Uterus (tissue), 4 donors: ENCODE results near the gene RNF14. TPM values are rescaled to one million over a fixed set of nuclear protein-coding genes. Genes with fewer than 3 reads are reported as not detected.

ENCODE experiments used
- DNase-seq, 2 donors: peaks; one replicate each; pipeline ENCODE4 v3.0.0-alpha.2; 2019 to 2020
- H3K27ac ChIP-seq, 2 donors: fragments of 200-600 bp; sonication (generic); 1 replicate in 1 of 2; 2 replicates in 1 of 2; pipeline ENCODE4 v1.5.1; 2016 to 2018
- H3K27me3 ChIP-seq, 2 donors: fragments of 200-600 bp; sonication (generic); one replicate each; pipeline ENCODE4 v1.5.1; 2018 to 2019; ENCODE audit warnings: control low read depth in 1 of 2
- H3K36me3 ChIP-seq, 2 donors: fragments of 200-600 bp; sonication (generic); one replicate each; pipeline ENCODE4 v1.5.1; 2019; ENCODE audit warnings: control low read depth in 1 of 2
- H3K4me1 ChIP-seq, 2 donors: fragments of 200-600 bp; sonication (generic); one replicate each; pipeline ENCODE4 v1.5.1; 2018 to 2019; ENCODE audit warnings: control low read depth in 1 of 2
- H3K4me3 ChIP-seq, 2 donors: fragments of 200-600 bp; sonication (generic); 1 replicate in 1 of 2; 2 replicates in 1 of 2; pipeline ENCODE4 v1.5.1; 2018 to 2019; ENCODE audit warnings: mild to moderate bottlenecking in 1 of 2
- H3K9me3 ChIP-seq, 2 donors: fragments of 200-600 bp; sonication (generic); one replicate each; pipeline ENCODE4 v1.5.1; 2019; ENCODE audit warnings: control low read depth in 1 of 2
- POLR2A ChIP-seq, 2 donors: fragments of 450-650 bp; IDR thresholded peaks; one replicate each; pipeline ENCODE4 v1.6.1; 2016; ENCODE audit warnings: antibody characterized with exemption in 2 of 2, mild to moderate bottlenecking in 1 of 2, moderate library complexity in 1 of 2
- intact Hi-C: fragments of 100-400 bp; cut with DNase I; formaldehyde crosslinking; loops from one replicate; pipeline ENCODE4 v1.15.1; 2023; ENCODE audit warnings: low total_unique reads
- total RNA-seq, 4 donors: library from RNA; depleted of rRNA in 3 of 4; stranded (reverse); fragments of >200 nt in 3 of 4; gene quantifications; one replicate each; pipeline versions ENCODE4 v1.1.0 to v1.2.4, GENCODE V29; 2014 to 2023
- TF ChIP-seq, protein P1 (sequence below), 4 experiments: fragments of 200-600 bp in 2 of 4; fragments of 450-650 bp in 2 of 4; sonication (generic) in 2 of 4; IDR thresholded peaks; one replicate each; pipeline ENCODE4 v1.5.1; 2016 to 2019; ENCODE audit warnings: antibody characterized with exemption in 4 of 4, mild to moderate bottlenecking in 2 of 4, moderate library complexity in 1 of 4
- donor health status: DM: yes; HTN: yes; CAD: no.

RNF14 gene
- total RNA-seq, 4 donors from 2014 or later, result 20.3 to 70.2 (median 46.7) TPM

DNA sequence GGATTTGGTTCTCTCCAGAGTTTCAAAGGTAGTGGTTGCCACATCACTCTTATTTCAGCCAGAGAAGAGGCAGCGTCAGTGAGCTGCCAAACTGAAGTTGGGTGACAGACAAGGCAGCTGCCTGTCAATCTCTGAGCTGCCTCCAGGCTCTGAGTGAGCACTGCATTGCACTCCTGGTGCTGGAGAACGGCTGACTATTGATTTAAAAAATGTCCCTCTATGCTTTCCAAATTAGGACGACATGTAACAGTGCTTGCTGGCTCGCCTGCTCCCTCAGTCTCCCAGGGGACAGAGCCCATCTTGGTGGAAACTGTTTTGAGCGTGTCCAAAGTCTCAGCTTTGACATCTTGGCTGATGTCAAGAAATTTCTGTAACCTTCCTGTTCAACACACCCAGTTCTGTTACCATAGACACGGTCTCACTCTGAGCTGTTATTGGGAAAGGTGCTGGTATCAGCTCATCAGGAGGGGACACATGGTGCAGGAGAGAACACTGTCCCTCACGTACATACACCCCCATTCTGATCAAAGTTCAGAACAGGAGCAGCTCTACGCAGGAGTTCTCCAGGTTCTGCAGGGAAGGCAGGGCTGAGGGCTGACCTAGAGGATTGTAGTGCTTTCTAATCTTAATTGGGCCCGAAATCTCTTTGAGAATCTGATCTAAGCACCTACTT, 26.6 kb upstream of the RNF14 start:
- Histone ChIP-seq H3K4me3 (no peak overlapping the region), H3K9me3 (no peaks in the 10 kb centered on the region), H3K27me3 (no peaks in the 10 kb centered on the region), H3K36me3 (no peaks in the 10 kb centered on the region), H3K4me1 (peaks cover 0 to 5% of the 10 kb centered on the region in 2 donors), H3K27ac (no peak overlapping the region)
- no peak for DNase-seq
- TF ChIP-seq, protein P1, sequence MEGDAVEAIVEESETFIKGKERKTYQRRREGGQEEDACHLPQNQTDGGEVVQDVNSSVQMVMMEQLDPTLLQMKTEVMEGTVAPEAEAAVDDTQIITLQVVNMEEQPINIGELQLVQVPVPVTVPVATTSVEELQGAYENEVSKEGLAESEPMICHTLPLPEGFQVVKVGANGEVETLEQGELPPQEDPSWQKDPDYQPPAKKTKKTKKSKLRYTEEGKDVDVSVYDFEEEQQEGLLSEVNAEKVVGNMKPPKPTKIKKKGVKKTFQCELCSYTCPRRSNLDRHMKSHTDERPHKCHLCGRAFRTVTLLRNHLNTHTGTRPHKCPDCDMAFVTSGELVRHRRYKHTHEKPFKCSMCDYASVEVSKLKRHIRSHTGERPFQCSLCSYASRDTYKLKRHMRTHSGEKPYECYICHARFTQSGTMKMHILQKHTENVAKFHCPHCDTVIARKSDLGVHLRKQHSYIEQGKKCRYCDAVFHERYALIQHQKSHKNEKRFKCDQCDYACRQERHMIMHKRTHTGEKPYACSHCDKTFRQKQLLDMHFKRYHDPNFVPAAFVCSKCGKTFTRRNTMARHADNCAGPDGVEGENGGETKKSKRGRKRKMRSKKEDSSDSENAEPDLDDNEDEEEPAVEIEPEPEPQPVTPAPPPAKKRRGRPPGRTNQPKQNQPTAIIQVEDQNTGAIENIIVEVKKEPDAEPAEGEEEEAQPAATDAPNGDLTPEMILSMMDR (IDR thresholded peaks at IDR 0.05), result no peak
- TF ChIP-seq POLR2A (IDR thresholded peaks at IDR 0.05), result no peak
- intact Hi-C loops, result no loop called here

DNA sequence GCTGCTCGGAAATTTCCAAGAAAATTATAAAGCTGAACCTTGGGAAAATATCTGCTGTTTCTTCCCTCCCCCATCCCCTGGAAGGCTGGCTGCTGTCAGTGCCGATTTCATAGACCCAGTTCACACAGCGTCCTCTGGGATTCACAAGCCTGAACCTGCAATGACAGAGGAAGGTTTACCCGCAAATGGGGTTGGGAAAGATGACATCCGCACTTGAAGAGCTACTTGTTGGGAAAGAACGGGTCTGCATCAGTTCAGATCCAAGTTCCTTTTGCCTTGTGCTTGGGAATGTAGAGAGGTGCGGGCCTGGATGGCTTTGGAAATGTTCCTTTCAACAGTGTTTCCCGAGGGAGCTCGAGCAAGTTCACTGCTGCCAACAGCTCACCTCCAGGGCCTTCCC, 24.8 kb upstream of the RNF14 start:
- TF ChIP-seq, protein P1 (IDR thresholded peaks at IDR 0.05), result no peak
- TF ChIP-seq POLR2A (IDR thresholded peaks at IDR 0.05), result no peak
- no peak for DNase-seq
- intact Hi-C loops, result no loop called here
- no peak overlapping the region for H3K4me3 ChIP-seq
- no peak overlapping the region for H3K27ac ChIP-seq
- H3K4me1 ChIP-seq, result peaks cover 0 to 5% of the 10 kb centered on the region in 2 donors
- no peaks in the 10 kb centered on the region for H3K9me3 ChIP-seq
- no peaks in the 10 kb centered on the region for H3K36me3 ChIP-seq
- H3K27me3 ChIP-seq, result no peaks in the 10 kb centered on the region

DNA sequence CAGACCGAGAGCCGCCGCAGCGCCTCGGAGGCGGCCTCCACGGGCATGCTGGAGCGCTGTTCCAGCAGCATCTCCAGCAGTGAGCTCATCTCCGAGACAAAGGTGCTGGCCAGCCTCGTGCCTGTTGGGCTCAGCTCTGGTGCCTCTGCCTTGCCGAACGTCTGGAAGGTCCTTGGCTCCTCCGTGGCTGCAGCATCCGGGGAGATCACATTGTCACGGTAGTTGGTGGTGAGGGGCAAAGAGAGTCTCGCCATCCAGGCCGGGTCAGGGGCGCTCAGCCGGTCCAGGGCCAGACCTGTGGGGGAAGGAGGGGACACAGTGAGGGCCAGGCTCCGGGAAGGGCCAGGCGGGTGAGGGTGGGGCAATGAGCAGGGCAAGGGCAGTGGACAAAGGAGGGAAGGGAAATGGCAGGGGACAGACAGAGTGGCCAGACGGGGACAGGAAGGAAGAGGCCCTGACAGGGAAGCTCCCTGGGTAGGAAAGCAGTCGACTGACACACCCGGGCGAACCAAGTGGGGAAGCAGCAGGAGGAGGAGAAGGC, 23.3 kb upstream of the RNF14 start:
- H3K9me3 ChIP-seq, result no peaks in the 10 kb centered on the region
- no peak for DNase-seq
- peaks cover 0 to 5% of the 10 kb centered on the region in 2 donors for H3K4me1 ChIP-seq
- no peaks in the 10 kb centered on the region for H3K36me3 ChIP-seq
- H3K27me3 ChIP-seq, result no peaks in the 10 kb centered on the region
- H3K27ac ChIP-seq, result no peak overlapping the region
- intact Hi-C loops, result no loop called here
- H3K4me3 ChIP-seq, result no peak overlapping the region
- no peak for TF ChIP-seq POLR2A (IDR thresholded peaks at IDR 0.05)
- TF ChIP-seq, protein P1 (IDR thresholded peaks at IDR 0.05), result no peak

DNA sequence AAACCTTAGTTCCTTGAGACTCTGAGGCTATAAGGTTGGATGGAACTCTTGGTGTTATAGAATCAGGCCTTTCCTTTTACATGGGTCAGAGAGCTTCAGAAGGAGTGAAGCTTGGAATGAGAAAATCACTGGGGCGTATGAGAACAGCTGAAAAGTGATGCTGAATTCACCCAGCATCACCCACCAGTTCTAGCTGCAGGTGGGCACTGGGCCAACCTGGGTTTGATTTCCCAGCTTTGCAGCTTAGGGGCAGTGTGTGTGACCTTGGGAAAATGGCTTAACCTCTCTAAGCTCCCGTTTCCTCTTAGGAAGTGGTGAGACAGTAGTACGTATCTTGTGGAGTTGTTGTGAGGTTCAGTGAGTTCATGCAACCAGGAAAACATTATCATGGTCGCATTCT, 21.6 kb upstream of the RNF14 start:
- no peak for DNase-seq
- intact Hi-C loops, result no loop called here

DNA sequence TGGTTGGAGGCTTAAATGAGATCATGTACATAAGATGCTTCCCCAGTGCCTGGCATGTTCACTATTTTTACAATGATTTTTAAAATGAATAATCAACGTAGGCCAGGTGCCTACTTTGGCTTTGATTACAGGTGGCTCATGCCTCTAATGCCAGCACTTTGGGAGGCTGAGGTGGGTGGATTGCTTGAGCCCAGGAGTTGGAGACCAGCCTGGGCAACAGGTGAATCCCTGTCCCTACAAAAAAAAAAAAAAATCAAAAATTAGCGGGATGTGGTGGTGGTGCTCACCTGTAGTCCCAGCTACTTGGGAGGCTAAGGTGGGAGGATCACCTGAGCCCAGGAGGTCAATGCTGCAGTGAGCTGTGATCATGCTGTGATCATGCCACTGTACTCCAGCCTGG, 20.1 kb upstream of the RNF14 start:
- TF ChIP-seq, protein P1 (IDR thresholded peaks at IDR 0.05), result no peak
- no peak for TF ChIP-seq POLR2A (IDR thresholded peaks at IDR 0.05)
- H3K4me3 ChIP-seq, result no peak overlapping the region
- no peak for DNase-seq
- no peaks in the 10 kb centered on the region for H3K4me1 ChIP-seq
- no peak overlapping the region for H3K27ac ChIP-seq
- no peaks in the 10 kb centered on the region for H3K9me3 ChIP-seq
- H3K36me3 ChIP-seq, result no peaks in the 10 kb centered on the region
- no peaks in the 10 kb centered on the region for H3K27me3 ChIP-seq
- intact Hi-C loops, result no loop called here

More for the DNA sequence above, 21.6 kb upstream of the RNF14 start:
- no peak overlapping the region for H3K27ac ChIP-seq
- no peaks in the 10 kb centered on the region for H3K27me3 ChIP-seq
- no peaks in the 10 kb centered on the region for H3K4me1 ChIP-seq
- no peaks in the 10 kb centered on the region for H3K9me3 ChIP-seq
- no peak overlapping the region for H3K4me3 ChIP-seq
- H3K36me3 ChIP-seq, result no peaks in the 10 kb centered on the region
- TF ChIP-seq, protein P1 (IDR thresholded peaks at IDR 0.05), result no peak
- TF ChIP-seq POLR2A (IDR thresholded peaks at IDR 0.05), result no peak
